ENCODE results near the gene DIP2C.
"Not testable (repeated sequence)": the region's sequence is repeated elsewhere in the genome, so short reads cannot be mapped to it uniquely, and the experiment has no call there.

Gene DIP2C

DNA sequence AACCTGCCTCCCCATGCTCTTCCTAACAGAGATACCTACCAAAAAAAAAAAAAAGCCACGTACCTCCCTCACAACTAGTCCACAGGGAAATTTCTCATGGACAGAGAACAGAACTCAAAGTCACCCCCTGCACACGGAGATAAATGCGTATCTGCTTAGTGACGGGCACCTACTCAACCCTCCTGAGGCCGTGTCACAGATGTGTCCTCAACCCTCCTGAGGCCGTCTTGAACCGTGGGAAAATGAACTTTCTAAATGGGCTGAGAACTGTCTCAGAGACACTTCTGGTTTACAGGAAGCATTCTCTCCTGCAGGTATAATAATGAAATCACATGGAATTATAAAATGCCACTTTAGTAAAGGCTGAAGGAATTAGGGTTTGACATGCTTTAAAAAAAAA is 155.9 kb downstream of the DIP2C start:
- no peak for DNase-seq (ENCODE audit: low read depth)

GRCh38 chr10:533186-533585 is 156.3 kb downstream of the DIP2C start:
- DNase-seq (ENCODE audit: low read depth): no peak

- DNase-seq (ENCODE audit: low read depth): not testable (repeated sequence)
Observed at GRCh38 chr10:532331-532730, 157.1 kb downstream of the DIP2C start.

GRCh38 chr10:531541-531940 is 157.9 kb downstream of the DIP2C start:
- DNase-seq (ENCODE audit: low read depth): no peak

DNA sequence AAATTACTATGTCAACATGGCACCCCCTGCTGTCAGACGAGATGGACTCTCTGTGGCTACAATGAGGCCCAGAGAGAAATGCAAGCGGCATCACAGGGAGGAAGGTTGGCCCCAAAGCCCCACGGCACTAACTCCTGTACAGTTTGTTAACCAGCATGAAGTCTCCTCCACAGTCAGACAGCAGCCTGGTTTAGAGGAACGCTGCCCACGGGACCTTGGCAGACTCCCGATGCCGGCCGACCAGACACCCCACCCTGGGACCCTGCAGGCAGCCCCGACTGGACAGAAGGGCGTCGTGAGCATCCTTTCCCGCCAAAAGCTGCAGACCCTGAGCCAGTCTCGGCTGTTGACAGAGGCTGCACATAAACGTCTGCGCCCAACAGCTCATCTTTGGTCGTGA is 158.8 kb downstream of the DIP2C start:
- no peak for DNase-seq (ENCODE audit: low read depth)

GRCh38 chr10:529468-530230 is 159.8 kb downstream of the DIP2C start:
- DNase-seq (ENCODE audit: low read depth): no peak

- no peak for DNase-seq (ENCODE audit: low read depth)
Observed at GRCh38 chr10:528173-529165, 161.0 kb downstream of the DIP2C start.

GRCh38 chr10:527416-527815 is 162.1 kb downstream of the DIP2C start:
- DNase-seq (ENCODE audit: low read depth): no peak

DNA sequence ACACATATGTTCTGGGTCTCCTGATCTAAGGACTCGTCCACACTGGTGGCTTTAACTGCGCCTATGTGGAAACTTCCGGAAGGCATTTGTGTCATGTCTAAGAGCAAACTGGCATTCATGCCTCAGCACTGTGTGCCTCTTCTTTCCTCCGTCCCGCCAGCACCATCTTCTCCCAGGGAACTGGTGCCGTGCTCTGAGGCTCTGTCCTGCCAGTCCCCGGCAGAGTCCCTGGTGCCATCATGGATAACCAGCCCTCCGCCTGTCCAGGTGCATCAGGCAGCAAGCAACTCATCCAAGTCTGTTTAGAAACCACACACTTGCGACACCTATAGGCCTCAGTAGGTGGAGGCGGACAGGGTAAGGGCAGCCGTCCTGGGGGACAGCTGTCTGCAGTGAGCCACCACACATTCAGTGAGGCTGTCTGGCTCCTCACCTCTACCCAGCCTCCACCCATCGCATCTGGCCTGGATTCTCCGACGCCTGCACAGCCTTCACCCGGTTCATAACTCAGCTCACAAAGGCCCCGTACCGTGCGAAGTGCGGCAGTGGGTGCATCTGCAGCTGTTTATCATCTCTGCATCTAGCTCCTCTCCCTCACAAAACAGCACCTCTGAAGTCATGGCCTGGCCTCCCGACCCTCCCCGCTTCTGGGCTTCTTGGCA is 162.7 kb downstream of the DIP2C start:
- no peak for DNase-seq (ENCODE audit: low read depth)

- no peak for DNase-seq (ENCODE audit: low read depth)
Observed at GRCh38 chr10:525565-526315, 163.7 kb downstream of the DIP2C start.

DNA sequence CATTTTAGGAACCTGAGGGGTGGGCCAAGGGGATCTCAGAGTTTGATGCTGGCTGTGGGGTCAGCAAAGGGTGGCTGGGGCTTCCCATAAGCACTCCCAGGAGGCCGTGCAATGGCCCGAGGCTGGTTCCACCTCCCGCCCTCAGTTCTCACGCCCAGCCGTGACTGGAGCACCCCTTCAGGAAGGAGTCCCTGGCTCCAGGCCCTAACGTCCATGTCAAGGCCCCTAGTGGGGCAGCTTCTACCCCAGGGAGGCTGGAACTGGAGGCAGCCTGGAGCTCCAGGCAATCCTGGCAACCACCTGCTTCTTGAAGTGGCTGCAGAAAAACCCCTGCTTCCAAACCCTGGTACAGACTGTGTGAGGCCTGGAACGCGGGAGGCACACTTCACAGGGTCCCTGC is 165.5 kb downstream of the DIP2C start:
- DNase-seq (ENCODE audit: low read depth): no peak

- DNase-seq (ENCODE audit: low read depth): no peak
Observed at GRCh38 chr10:522350-522749, 167.1 kb downstream of the DIP2C start.

DNA sequence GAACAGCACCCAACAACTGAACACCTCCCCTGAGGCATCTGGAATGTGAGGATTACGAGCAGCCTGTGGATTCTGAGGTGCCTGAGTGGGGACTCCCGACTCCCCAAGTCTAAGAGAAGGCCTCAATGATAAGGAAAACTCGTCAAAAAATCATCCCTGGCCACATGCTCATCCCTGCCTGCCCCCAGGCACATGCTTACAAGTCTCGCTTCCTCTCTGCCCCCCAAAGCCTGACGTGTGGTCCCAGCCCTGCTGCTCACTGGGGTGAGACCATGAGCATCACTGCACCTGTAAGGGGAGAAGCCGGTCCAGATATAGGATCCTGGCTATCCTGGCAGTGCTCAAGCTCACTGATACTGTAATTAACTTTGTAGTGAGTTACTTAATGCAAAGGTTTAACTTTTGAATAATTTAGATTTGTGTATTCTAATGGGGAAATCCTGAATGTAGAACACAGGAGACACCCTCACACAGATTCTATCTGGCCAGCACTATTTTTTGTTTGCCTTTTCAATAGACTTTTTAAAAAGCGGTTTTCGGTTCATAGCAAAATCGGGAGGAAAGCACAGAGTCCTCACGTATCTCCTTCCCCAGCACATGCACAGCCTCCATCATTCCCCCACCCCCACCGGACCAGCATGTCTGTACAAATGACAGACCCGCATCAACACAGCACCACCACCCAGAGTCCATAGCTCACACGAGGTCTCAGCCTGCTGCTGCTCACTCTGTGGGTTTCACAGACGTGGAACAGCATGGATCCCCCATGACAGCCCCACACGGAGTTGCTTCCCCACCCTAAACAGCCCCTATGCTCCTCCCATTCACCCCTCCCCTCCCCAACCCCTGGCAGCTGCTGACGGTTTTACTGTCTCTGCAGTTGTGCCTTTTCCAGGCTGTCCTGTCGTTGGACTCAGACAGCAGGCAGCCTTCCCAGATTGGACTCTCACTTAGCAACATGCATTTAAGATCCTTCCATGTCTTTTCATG is 167.9 kb downstream of the DIP2C start:
- DNase-seq (ENCODE audit: low read depth): no peak

- no peak for DNase-seq (ENCODE audit: low read depth)
Observed at GRCh38 chr10:520402-520787, 169.1 kb downstream of the DIP2C start.

DNA sequence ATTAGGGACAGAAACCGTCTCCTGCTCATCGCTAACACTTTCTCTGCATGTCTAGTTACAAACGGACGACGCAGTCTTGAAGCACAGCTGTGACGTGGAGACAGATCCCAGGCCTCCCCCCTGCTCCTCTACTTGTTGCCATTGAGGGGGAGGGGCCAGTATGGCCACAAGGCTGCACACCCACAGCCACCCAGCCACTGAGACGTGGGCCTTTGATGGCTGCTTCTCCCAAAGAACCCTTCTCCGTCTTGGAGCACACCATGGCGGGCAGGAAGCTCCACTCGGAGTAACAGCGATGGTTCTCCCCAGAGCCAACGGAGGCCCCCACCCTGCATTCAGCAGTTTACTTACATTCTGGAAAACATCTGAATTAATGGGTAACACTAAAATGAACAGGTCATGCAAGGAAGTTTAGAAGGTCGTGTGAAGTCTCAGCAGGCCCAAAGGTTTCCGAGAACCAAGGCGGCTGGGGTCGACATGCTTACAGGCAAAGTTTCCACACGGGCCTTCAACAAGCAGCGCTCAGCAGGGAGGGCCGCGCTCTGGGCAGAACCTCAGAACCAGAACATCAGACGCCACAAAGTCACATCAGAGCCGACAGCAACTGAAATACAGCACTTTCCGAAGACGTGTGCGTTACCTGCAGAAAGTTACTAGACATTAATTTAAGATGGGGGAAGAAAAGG is 169.6 kb downstream of the DIP2C start:
- DNase-seq (ENCODE audit: low read depth): no peak

GRCh38 chr10:519055-519715 is 170.3 kb downstream of the DIP2C start:
- DNase-seq (ENCODE audit: low read depth): no peak

DNA sequence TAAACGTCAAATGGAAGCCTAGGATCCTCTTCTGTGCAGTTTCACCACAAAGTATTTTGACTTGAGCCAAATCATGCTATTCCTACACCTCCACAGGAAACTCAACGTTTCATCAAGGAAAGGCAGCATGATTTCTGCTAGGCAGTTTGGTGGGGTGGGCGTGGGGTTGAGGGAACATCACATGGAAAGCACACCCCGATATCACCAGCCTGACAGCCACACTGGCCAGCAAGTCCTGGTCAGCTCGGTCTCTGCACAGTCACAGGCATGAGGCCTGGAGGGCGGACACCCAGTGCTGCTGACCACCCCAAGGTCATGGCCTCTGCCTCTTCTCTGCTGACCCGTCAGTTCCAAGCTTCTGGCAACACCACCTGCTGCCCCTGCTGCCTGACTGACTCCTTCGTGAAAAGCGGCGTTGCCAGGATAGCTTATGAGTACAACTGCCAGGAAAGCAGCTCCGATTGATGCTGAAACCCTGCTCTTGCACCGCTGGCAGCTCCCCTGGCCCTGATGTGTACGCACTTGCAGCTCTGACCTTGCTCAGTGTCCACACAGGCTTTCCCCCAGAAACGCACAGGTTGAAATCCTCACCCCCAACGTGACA is 171.5 kb downstream of the DIP2C start:
- no peak for DNase-seq (ENCODE audit: low read depth)

DNA sequence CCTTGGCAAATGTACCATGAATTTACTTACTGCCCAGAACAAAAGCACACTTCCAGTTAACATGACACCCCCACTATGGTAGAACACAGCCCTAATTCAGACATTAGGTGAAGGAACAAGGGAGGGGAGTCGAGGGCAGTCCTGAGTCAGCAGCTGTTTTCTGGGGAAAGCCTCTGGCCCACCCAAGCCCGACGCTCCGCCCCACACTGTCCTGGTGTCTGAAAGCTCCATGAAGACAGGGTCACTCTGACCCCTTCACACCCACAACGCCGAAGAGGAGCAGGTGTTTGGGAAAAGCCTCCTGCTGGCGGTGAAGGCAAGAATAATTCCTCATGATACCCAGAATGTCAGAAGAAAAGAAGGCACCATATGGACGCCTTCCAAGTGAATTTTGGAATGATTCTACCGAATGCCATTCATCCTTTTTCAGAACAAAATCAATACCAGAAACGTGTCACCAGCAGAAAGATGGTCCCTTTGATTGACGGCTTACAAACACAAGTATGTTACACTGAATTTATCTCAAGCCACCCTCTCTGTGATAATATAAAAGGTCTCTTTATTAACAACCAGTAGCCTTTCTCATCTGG is 172.1 kb downstream of the DIP2C start:
- no peak for DNase-seq (ENCODE audit: low read depth)

DNA sequence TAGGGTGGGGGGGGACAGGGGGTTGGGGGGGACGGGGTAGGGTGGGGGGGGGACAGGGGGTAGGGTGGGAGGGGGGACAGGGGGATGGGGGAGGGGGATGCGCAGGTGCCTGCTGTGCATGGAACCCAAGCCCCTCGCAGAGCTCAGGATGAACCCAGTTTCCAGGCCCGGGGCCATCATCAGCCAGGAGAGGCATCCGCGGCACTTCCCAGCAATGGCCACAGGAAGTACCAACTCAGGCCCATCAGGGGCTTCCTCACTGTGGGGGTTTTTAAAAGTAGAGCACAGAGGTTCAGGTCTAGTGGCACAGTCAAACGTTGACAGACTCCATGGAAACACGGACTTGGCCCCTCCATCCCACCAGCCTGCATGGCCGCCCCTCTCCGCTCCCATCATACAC is 172.7 kb downstream of the DIP2C start:
- no peak for DNase-seq (ENCODE audit: low read depth)

Measured in activated gamma-delta T cell treated with anti-CD3 and anti-CD28 coated beads, Interleukin-2, amount 50 U/mL, for 16 hours (primary cell).